GM10266 (cell line): ENCODE measurements around the gene ADAP1.

Experiments
- DNase-seq: peaks from one replicate; pipeline ENCODE4 v3.0.0; 2012; ENCODE audit errors: extremely low spot score
- CTCF ChIP-seq: IDR thresholded peaks from 2 replicates; pipeline ENCODE4 v1.5.1; 2012; ENCODE audit warnings: mild to moderate bottlenecking, low read depth; ENCODE audit not compliant: control insufficient read depth, insufficient read depth; ENCODE audit errors: missing control alignments

ADAP1 gene

DNA sequence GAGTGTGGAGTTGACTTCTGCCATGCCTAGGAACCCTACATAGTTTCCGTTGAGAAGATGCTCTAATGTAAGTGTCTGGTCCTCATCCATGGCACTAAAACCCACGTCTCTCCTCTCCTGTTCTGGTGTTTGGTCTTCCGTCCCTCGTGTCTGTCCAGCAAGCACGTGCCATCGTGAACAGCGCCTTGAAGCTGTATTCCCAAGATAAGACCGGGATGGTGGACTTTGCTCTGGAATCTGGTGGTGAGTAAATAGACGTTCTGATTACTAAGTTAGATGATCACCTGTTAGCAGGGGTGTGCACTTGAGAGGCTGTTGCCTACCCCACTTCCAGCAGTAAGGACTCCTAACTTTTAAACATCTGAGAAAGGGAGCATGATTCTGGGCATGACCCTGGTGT, 93.3 kb downstream of the ADAP1 start:
- TF ChIP-seq CTCF, result no peak
- DNase-seq, result no peak

DNA sequence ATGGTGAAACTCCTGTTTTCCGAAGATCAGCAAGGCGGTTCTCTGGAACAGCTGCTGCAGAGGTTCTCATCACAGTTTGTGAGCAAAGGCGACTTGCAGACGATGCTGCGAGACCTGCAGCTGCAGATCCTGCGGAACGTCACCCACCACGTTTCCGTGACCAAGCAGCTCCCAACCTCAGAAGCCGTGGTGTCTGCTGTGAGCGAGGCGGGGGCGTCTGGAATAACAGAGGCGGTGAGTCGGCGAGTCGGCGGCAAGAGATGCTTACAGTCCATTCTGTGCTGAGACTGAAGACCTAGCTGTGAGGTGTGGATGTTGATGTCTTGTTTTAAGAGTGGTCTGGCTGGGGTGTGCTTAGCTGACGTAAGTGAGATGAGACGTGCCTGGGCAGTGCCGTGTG, 94.3 kb downstream of the ADAP1 start:
- TF ChIP-seq CTCF, result no peak
- DNase-seq, result no peak

DNA sequence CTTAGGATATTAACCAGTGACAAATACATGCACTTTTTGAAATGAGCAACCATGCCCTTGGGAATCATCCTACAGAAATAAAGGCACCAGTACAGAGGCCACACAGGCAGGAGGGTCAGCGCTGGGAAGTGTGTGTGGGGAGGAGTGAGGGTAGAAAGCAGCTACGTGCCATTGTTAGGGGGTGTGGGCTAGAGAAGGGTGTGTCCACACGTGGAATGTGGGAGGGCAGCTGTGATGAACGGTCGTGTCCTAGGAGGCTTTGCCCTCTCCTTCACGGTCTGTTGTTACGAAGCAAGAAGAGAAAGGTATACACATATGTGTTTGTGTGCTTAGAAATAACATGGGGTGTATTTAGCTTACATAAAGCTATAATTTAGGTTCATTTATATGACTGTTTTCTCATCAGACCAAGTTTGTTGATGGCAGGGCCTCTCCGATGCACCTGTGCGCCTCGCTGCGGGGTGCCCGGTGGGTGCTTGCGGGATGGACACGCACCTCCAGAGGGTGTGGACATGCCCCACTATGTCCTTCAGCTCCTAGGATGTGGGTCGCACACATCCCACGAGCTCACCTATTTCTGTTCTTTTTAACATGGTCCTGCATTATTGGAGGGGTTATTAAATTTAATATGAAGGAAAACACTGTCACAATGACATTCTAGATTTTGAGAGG, 95.0 kb downstream of the ADAP1 start:
- TF ChIP-seq CTCF, result no peak
- no peak for DNase-seq

- DNase-seq, result no peak
- no peak for TF ChIP-seq CTCF
Measured at GRCh38 chr7:857661-858060, 96.8 kb downstream of the ADAP1 start.

DNA sequence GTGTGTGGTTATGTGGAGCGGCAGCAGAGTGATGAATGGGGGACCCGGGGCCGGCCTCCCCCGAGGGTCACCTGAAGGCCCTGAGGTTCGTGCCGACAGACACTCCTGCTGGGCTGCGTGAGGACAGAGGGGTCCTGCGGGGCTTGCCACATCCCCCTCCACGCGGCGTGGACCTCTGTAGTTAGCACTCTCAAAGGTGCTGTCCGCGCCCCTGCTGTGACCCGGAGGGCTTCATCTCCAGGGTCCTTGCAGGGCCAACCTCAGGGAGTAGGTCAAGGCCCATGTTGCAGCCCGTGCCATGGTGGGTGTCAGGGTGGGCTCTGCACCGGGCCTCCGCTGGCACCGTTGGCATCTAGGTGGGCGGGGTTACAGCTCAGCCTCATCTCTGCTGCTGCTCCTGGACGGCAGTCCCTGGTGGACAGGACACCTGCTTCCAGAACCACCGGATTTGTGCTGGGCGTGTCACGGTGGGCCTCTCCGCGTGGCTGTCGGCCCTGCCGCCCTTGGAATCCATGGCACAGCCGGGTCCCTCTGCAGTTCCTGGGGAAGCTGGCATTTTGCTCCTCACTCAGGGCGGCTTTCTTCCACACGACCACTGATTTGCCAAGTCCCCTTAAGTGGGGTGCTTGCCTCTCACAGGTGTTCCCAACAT, 97.9 kb downstream of the ADAP1 start:
- no peak for DNase-seq
- TF ChIP-seq CTCF, result no peak

DNA sequence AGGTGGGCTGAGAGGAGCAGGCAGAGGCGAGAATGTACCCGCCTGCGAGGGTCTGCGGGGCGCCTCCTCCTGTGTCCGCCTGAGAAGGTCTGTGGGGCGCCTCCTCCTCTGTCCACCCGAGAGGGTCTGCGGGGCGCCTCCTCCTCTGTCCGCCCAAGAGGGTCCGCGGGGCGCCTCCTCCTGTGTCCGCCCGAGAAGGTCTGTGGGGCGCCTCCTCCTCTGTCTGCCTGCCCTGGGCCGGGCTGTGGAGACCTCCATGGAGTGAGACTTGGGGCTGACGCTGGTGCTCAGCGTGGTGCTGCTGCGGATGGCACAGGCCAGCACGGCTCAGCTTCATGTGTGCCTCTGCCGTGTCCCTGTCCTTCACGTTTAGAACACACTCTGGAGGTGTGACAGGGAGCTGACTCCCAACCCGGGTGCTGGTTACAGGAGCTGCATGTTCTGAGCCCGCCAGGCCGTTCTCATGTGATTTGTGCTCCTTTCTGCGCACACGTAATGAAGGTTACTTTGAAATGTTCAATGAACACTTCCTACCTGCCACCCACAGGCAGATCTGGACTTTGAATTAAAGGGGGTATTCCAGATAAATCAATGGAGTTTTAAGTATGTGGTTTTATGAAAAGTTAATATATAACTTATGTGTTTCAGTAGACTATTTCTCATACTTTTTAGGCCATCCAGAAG, 98.7 kb downstream of the ADAP1 start:
- TF ChIP-seq CTCF, result no peak
- no peak for DNase-seq
